Measurements from ENCODE around the gene CACNB1.
A peak's percentile ranks its signal among the peaks of the same experiment; 100 is the strongest.

The CACNB1 gene

GRCh38 chr17:39197380-39198185 lies at the start of gene CACNB1:
CACNB1 (minus strand) TSS chr17:39197669; CDS start chr17:39197495, 174 bp downstream.
- peak; percentile 53 for DNase-seq (ENCODE audit: low read depth)

DNA sequence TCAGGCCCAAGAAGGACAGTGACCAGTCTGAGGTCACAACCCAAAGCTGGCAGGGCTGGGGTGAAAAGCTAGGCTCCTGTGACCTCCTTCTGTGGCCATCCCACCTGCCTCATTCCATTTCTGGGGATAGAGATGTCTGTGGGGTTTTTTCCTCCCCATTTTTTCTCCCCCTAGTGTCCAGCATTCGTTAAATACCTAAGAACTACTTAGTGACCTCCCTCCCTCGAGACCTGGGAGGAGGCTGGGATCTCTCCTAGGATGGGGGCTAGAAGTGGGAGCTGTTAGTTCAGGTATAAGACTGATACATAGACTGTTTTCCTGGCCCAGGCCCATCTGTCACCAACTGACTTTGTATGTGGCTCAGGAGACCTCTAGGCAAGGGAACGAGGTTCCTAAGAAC lies 48.8 kb upstream of the CACNB1 start:
- DNase-seq (ENCODE audit: low read depth), result no peak

DNA sequence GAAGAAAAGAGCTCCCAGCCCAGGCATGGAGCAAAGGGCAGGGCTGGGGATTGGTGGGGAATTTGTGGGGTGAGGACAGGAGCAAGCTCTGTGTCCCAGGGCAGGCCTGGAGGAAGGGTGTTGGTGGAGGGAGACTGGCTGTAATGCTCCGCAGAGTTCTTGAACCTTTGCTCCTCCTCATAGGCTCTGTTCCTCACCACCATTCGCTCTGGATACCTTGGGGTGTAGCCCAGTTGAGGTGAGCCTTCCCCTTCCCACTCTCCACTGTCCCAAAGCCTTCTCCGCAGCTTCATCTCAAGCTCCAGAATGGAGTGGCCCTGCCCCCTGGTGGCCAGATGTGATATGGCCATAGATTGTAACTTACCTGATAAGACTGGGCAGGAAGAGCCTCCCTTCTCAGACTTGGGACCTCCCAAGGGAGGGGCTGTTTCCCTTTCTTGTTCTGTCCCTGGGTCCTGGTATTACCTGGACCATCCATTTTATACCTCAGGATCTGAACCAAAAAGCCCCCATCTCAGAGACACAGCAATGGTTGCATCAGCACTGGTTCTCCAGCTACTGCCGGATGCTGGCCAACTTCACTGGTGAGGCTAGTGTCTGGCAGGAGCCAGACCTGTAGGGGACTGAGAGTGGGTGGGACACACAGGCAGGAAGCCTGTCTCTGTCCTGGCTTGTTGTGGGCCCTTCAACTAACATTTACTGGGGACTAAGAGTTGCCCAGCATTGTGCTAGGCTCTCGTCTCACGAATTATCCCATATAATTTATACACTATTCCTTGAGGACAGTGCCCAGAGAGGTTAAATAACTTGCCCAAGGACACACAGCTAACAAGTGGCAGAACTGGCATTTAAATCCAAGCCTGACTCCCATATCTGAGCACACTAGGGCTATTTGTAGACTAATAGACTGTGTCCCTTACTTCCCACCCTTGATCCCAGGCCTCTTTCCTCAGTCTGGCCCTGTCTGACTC lies 47.4 kb upstream of the CACNB1 start:
- DNase-seq (ENCODE audit: low read depth), result peak; percentile 81

DNA sequence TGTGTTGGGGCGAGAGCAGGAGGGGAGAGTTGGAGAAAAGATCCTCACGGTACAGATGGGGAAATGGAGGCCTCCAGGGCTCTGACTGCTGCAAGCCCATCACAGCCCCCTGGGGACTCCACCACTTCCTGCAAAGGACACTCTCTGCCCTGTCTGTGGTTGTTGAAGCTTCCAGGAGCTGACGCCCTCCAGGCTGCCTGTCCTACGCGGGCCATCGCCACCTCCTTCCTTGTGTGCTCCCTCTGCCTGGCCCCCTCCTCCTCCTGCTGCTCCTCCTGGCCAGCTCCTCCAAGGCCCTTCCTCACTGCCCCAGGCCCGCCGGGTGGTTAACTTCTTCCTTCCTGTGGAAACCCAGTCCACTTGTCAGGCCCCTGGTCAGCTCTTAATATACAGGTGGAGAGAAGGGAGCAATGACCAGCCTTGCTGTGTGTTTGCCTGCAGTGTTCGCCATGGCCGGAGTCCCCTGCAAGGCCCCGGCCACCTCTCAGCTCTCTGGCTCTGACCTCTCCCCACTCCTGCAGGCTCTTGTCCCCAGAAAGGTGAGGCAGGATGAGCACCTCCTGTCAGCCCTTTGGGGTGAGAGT lies 46.6 kb upstream of the CACNB1 start:
- no peak for DNase-seq (ENCODE audit: low read depth)

GRCh38 chr17:39243155-39243554 lies 45.7 kb upstream of the CACNB1 start:
- DNase-seq (ENCODE audit: low read depth), result no peak

DNA sequence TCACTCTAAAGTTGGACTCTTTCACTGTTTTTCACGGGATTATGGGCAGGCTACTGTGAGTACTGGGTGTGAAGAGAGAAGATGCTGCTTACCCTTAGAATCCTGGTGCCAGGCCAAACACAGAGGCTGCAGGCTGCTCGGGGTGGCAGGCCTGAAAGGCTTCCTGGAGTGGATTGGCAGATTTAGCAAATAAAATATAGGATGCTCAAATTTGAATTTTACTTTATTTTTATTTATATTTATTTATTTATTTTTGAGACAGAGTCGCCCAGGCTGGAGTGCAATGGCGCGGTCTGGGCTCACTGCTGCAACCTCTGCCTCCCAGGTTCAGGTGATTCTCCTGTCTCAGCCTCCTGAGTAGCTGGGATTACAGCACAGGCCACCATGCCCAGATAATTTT lies 43.2 kb upstream of the CACNB1 start:
- DNase-seq (ENCODE audit: low read depth), result no peak

DNA sequence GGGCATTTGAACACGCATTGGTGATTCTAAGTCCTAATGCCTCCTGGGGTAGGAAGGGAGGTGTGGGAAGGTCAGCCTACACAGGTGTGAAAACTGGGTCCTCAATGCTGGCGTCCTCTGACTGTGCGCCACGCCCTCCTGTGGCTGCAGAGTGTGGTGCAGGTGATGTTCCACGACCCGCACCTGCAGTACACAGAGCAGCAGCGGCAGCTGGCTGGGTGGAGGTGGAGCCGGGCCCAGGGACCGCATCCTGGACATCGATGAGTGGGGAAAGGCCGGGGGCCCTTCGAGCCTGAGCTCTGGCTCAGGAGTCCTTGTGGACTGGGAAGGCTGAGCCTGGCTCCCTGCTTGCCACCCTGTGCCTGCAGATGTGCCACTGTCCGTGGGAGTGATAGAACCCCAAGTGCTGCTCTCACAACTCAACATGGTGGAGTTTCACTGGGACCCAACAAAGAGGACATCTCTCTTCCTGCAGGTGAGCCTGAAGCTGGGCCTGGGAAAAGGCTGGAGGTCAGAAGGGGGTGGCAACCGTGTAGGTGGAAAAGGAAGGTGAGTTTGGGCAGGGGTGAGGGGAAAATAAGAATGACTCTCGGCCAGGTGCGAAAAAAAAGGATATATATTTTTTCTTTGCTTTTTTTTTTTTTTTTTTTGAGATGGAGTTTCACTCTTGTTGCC lies 42.3 kb upstream of the CACNB1 start:
- DNase-seq (ENCODE audit: low read depth), result peak; percentile 52

DNA sequence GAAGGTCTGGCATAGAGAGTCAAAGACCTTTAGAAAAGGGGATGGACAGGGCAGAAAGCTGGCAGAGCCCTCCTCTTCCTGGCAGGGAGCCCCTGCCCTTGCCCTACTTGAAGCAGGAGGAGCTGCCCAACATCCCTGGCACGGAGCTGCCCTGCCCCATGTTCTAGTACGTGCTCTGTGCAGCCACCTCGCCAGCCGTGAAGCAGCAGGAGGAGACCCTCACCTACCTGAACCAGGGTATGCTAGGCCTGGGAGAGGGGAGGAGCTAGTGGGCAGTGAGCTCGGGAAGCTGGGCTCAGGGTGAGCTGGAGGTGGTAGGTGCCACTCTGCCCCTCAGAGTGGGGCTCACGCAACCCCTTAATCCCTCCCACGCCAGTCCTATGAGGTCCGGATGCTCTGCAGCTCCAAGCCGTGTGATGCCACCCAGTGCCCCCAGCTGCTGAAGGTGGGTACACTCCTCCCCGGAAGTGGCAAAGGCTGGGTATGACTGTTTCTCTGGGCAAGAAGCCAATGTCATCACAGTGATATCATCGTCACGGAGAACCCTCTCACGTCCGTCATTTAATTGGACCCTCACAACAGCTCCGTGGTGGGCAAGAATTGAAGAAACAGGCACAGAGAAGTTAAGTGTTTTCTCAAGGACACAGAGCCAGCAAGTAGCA lies 41.0 kb upstream of the CACNB1 start:
- DNase-seq (ENCODE audit: low read depth), result peak; percentile 59

- DNase-seq (ENCODE audit: low read depth), result no peak
These were observed 40.1 kb upstream of the CACNB1 start for GRCh38 chr17:39237586-39237985.

DNA sequence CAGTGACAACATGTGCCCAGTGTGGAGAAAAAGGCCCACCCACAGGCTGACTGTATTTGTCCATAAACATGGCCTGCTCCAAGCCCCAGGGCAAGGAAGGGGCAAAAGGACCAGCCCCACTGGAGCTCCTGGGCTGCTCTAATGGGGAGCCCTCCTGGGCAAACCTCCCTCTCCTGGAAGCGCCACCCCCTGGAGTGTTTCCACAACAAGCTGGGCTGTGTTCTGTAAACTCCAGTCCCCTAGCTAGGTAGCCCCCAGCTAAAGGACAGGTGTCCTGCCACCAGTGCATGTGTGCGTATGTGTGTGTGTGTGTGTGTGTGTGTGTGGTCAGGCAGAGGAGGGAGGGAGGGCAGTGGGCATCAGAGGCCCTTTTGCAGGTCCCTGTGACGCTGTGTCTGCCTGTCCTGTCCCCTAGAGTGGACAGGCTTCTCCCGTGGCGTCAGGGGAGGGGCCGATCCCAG lies 39.5 kb upstream of the CACNB1 start:
- DNase-seq (ENCODE audit: low read depth), result no peak

DNA sequence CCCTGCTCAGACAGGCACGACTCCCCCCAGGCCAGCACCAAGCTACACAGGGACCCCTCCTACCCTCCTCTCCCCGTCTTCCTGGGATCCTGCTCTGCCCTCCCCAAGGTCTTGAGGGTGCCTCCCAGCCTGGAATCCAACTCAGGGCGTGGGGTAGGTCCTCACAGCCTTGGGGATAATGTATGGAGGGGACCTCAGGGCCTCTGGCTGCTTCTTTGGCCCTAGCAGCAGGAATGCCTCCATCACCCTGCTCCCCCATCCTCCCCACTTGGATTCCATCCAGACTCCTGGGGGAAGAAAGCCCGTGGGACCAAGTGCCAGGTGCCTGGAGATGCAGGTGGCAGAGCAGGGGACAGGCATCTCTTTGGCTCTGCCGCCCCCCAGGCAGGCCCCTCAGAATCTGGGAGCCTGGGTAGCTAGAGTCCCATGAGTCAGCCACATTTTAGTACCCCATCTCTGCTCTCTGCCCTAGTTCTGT lies 39.0 kb upstream of the CACNB1 start:
- DNase-seq (ENCODE audit: low read depth), result no peak

DNA sequence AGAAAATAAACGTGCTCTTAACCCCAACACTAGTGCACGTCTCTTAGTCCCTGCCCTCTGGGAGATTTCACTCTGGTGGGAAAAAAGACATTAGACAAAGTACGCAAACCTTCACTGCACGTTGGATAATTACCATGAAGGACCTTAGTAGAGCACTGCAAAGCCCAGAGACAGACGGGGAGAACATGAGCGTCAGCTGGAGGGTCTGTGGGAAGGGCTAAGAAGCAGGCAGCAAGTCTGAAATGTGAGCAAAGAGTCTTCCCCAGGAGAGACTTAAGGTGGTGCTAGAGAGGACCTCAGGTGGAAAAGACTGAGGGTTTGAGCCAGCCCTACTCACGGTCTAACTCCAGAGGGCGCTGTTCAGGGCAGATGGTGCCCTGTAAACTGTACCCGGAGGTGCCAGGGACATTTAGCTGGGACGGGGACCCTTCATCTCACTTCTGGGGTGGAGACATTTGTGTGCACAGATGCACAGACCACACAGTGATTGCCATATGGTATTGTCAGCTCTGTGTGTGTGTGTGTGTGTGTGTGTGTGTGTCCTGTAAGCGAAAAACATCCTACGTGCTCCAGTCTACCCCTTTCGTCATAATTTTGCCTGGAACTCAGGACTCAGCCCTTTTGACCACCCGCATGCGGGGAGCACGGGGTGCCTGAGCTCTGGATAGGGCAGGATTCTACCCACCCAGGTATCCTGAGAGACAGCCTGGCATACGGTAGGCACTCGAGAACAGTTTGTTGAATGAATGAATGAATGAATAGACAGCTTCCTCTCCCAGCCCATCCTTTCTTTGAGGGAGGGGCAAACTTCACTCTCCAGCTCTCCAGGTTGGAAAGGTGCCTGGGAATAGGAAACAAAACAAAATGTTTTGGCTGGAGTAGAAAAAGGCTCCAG lies 38.3 kb upstream of the CACNB1 start:
- DNase-seq (ENCODE audit: low read depth), result no peak

DNA sequence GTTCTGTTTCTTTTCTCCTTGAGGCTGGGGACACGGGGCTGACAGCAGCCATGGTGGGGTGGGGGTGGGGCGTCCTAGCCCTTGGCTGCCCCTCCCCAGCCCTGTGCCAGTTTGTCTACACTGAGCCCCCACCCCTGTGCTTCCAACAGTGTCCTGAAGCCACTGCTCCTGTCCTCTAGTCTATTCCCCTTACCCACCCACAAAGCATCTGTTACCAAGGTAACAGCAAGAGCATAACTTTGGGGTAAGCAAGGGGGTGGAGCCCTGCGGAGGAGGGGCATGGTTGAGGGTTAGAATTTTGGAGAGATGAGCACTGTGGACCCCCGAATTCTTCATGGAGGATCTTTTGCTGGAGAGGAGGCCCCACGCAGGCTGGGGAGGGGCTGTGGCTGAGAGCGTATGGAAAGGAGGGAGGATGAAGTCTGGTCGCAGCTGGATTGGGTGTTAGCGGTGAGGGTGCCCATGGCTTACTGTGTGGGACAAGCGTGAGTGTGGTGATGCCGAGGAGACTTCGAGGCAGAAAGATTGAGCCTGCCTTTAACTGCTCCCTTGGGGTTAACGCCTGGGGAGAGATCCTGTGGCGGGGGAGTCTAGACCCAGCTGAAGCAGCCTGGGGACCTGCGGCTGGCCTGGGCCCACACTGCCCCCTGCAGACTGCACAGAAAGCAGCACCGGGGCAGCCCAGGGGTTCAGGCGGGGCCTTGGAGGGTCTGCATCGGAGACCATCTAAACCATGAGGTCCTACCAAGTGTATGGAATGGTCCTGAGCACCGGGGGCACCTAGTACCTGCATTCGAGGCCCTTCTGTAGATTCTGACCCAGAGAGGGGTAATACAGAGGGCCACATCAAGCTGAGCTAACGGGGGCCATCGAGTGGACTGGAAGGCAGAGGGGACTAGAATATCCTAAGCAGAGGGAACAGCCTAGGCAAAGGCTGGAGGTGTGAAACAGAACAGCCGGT lies 34.4 kb upstream of the CACNB1 start:
- no peak for DNase-seq (ENCODE audit: low read depth)

GRCh38 chr17:39231091-39231561 lies 33.7 kb upstream of the CACNB1 start:
- no peak for DNase-seq (ENCODE audit: low read depth)

DNA sequence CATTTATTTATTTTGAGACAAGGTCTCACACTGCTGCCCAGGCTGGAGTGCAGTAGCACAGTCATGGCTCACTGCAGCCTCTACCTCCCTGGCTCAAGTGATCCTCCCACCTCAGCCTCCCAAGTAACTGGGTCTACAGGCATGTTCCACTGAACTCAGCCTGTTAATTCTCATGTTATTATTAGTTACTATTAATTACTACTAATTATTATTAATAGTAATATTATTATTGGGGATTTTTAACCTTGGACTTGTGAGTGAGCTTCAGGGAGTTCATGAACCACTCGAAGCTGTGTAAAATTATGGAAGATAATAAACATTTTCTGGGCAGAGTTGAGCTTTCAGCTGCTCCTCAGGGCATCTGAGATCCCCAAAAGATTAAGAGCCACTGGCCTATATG lies 32.9 kb upstream of the CACNB1 start:
- DNase-seq (ENCODE audit: low read depth), result no peak

DNA sequence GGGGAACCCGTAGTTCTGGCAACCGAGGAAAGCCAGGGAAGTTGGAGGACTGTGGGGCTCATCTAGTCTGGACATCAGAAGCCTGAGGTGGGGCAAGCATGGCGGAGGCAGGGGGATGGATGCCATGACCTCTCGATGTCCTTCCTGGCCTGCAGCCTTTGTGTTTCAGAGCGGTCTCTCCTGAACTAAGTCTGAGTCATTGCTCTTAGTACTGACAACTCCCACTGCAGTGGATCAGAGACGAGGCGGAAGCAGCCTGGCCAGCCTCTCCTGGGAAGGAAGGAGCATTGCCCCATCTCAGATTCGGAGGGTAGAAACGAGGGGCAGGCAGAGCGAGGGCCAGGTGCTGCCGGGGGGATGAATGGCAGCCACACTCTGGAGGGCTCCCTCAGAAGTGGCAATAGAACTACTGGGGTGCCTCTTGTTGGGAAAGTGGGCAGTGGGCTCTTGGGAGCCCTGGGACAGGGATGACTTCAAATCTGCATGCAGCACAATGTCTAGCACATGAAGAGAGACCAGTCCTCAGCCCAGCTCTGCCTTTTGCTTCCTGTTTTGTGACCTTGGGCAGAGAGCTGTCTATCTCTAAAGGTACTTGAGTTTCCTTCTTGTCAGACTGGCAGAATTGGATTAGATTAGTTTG lies 31.9 kb upstream of the CACNB1 start:
- no peak for DNase-seq (ENCODE audit: low read depth)

GRCh38 chr17:39227364-39227919 lies 30.0 kb upstream of the CACNB1 start:
- no peak for DNase-seq (ENCODE audit: low read depth)

All from activated T-cell treated with anti-CD3 and anti-CD28 coated beads for 24 hours (primary cell).